GM12878 (cell line): ENCODE results near the gene BPGM. TPM values are rescaled to one million over a fixed set of nuclear protein-coding genes. Genes with fewer than 3 reads are reported as not detected.
"Not testable (repeated sequence)": the region's sequence is repeated elsewhere in the genome, so short reads cannot be mapped to it uniquely, and the experiment has no call there.

Experiments
- ATAC-seq: fragments of 200-7000 bp; cut with Tn5 transposase; 3 replicates; pipeline ENCODE4 v1.9.1; 2020; ENCODE audit warnings: mild to moderate bottlenecking, moderate library complexity
- BruUV-seq: library from RNA; stranded (reverse); fragments of 400-500 nt; replicated peaks from 2 replicates; lab custom pipeline; 2021; lab: Mats Ljungman, UMichigan
- CTCF ChIA-PET: fragments of 300-600 bp; sonication (Branson Sonifier 250); formaldehyde crosslinking; extraction: SDS; loops from one replicate; lab custom pipeline; 2021; ENCODE audit warnings: inconsistent platforms; lab: Yijun Ruan, JAX
- POLR2A ChIA-PET: fragments of 350-600 bp; formaldehyde crosslinking; extraction: SDS; loops from one replicate; lab custom pipeline; 2021; ENCODE audit warnings: inconsistent platforms; lab: Charles Lee
- RAD21 ChIA-PET: fragments of 300-600 bp; sonication (Branson Sonifier 250); formaldehyde crosslinking; loops from one replicate; lab custom pipeline; 2023; ENCODE audit warnings: antibody characterized with exemption; ENCODE audit not compliant: unreplicated experiment; lab: Charles Lee
- SMC1A ChIA-PET: fragments of 300-600 bp; sonication (Branson Sonifier 250); formaldehyde crosslinking; loops from one replicate; lab custom pipeline; 2023; ENCODE audit not compliant: unreplicated experiment, uncharacterized antibody; lab: Charles Lee
- DNase-seq: peaks from one replicate; pipeline ENCODE4 v3.0.0-alpha.2; 2011; ENCODE audit warnings: low read depth, low spot score
- FAIRE-seq: peaks from 3 replicates; lab custom pipeline; 2011; peaks lifted over from hg19 to GRCh38; lab: Jason Lieb, UNC
- H2AFZ ChIP-seq: 2 replicates; pipeline ENCODE4 v1.6.0; 2011; ENCODE audit warnings: low read depth, low read length, control low read depth; ENCODE audit not compliant: control insufficient read depth
- H3K27ac ChIP-seq: 2 replicates; pipeline ENCODE4 v1.5.1; 2011; ENCODE audit warnings: control low read depth; ENCODE audit not compliant: control insufficient read depth, insufficient read depth
- H3K27me3 ChIP-seq, 2 experiments: replicated peaks in 1 of 2; 2 replicates each; pipeline versions ENCODE4 v1.6.0 to v1.6.1; 2011; ENCODE audit warnings: low read length in 1 of 2; ENCODE audit not compliant: control insufficient read depth in 2 of 2, insufficient read depth in 2 of 2
- H3K36me3 ChIP-seq, 2 experiments: 2 replicates each; pipeline ENCODE4 v1.5.1; 2011; ENCODE audit warnings: low read length in 1 of 2; ENCODE audit not compliant: control insufficient read depth in 2 of 2, insufficient read depth in 2 of 2
- H3K4me1 ChIP-seq: 2 replicates; pipeline ENCODE4 v1.6.1; 2011; ENCODE audit warnings: mild to moderate bottlenecking, low read length, moderate library complexity, mixed read lengths; ENCODE audit not compliant: control insufficient read depth, insufficient read depth
- H3K4me2 ChIP-seq: 2 replicates; pipeline ENCODE4 v1.6.0; 2011; ENCODE audit warnings: control low read depth; ENCODE audit not compliant: control insufficient read depth, insufficient read depth
- H3K4me3 ChIP-seq: fragments of 200-600 bp; sonication (generic); 2 replicates; pipeline ENCODE4 v1.5.1; 2016
- H3K79me2 ChIP-seq: 2 replicates; pipeline ENCODE4 v1.6.0; 2011; ENCODE audit warnings: low read length; ENCODE audit not compliant: control insufficient read depth, insufficient read depth
- H3K9ac ChIP-seq: 2 replicates; pipeline ENCODE4 v1.8.0; 2011; ENCODE audit warnings: low read length, control low read depth, mixed read lengths; ENCODE audit not compliant: control insufficient read depth, insufficient read depth
- H3K9me3 ChIP-seq: replicated peaks from 3 replicates; pipeline ENCODE4 v1.5.1; 2011; ENCODE audit warnings: mild to moderate bottlenecking, low read length; ENCODE audit not compliant: control insufficient read depth, insufficient read depth
- H4K20me1 ChIP-seq: 2 replicates; pipeline ENCODE4 v1.6.0; 2011; ENCODE audit not compliant: control insufficient read depth, insufficient read depth
- CBX5 ChIP-seq: sonication (generic); IDR thresholded peaks from 2 replicates; pipeline ENCODE4 v1.6.1; 2016; ENCODE audit warnings: low read depth, moderate library complexity, mild to moderate bottlenecking, inconsistent platforms
- CREM ChIP-seq: IDR thresholded peaks from 2 replicates; pipeline ENCODE4 v1.6.1; 2014; ENCODE audit warnings: antibody characterized with exemption, low read depth
- HCFC1 ChIP-seq: fragments of 150-350 bp; IDR thresholded peaks from 2 replicates; pipeline ENCODE4 v1.6.1; 2014; ENCODE audit warnings: low read length
- LARP7 ChIP-seq: fragments of 450-650 bp; IDR thresholded peaks from 2 replicates; pipeline ENCODE4 v1.6.1; 2017; ENCODE audit warnings: mild to moderate bottlenecking
- PAX8 ChIP-seq: fragments of 450-650 bp; IDR thresholded peaks from 2 replicates; pipeline ENCODE4 v1.6.1; 2017; ENCODE audit warnings: mild to moderate bottlenecking, moderate library complexity
- PML ChIP-seq: IDR thresholded peaks from 2 replicates; pipeline ENCODE4 v1.6.1; 2012; ENCODE audit warnings: low read length, inconsistent platforms
- POLR2AphosphoS2 ChIP-seq: IDR thresholded peaks from 2 replicates; pipeline ENCODE4 v1.6.1; 2011; ENCODE audit warnings: low read depth, mild to moderate bottlenecking, low read length, improper control_type of control experiment, moderate library complexity
- RAD21 ChIP-seq: IDR thresholded peaks from 2 replicates; pipeline ENCODE4 v1.6.1; 2011; ENCODE audit warnings: mild to moderate bottlenecking, low read depth, low read length, moderate library complexity; ENCODE audit not compliant: insufficient read depth
- RUNX3 ChIP-seq: IDR thresholded peaks from 2 replicates; pipeline ENCODE4 v1.6.1; 2012; ENCODE audit warnings: low read length, inconsistent platforms
- WGBS: methylation state at CpG from one replicate; pipeline ENCODE4 v1.1.6; 2016; ENCODE audit warnings: low lambda C conversion rate; ENCODE audit not compliant: insufficient replicate concordance, insufficient coverage; ENCODE audit errors: missing lambda C conversion rate; 5-methylcytosine and 5-hydroxymethylcytosine counted together
- in situ Hi-C: fragments of 300-500 bp; cut with MboI; formaldehyde crosslinking; loops from 9 replicates; pipeline ENCODE4 v1.14.3; 2018; ENCODE audit warnings: mixed read lengths
- intact Hi-C: fragments of 100-400 bp; cut with micrococcal nuclease; formaldehyde crosslinking; loops from one replicate; pipeline ENCODE4 v1.14.2; 2022; ENCODE audit not compliant: unreplicated experiment
- polyA plus RNA-seq, 11 experiments: library from polyadenylated mRNA; depleted of rRNA in 4 of 11; unstranded in 6 of 11; stranded (reverse) in 5 of 11; fragments of >200 nt; fragmentation: Nextera tagmentation in 4 of 11; fragmentation: Illumina TruSeq in 1 of 11; extraction: Ambion mirVana in 4 of 11; extraction: Trizol in 1 of 11; gene quantifications; 1 replicate in 1 of 11; 2 replicates in 10 of 11; pipeline versions ENCODE4 v1.2.1 to v1.2.3, GENCODE V29; 2011 to 2016; ENCODE audit warnings: inconsistent platforms in 2 of 11, missing spikeins in 2 of 11, low read depth in 1 of 11
- total RNA-seq, 4 experiments: library from RNA; depleted of rRNA in 3 of 4; stranded (reverse); fragments of >200 nt in 3 of 4; fragmentation: Illumina TruSeq in 1 of 4; extraction: Trizol in 1 of 4; gene quantifications; 2 replicates each; pipeline versions ENCODE4 v1.2.1 to v1.2.3, GENCODE V29; 2013 to 2021

BPGM gene
- total and polyA plus RNA-seq, 10 of the 15 experiments (the other 5 are each of a cell fraction or from before 2014, with no cell fraction given) = 9.0 to 20.1 (median 15.2) TPM

DNA sequence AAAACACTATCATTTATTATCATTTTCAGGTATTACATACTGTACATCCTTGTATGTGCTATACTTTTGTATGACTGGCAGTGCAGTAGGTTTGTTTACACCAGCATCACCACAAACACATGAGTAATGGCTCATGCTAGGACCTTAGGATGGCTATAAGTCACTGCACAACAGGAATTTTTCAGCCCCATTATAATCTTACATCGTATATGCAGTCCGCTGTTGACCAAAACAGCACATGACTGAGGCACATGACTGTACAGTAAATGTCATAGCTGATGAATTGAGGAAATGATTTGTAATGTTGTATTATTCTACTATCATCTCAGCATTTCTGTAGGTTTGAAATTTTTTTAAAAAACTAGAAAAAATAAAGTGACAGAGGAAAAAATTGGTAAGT, 38.6 kb downstream of the BPGM start:
- no peak overlapping the region for H3K4me3 ChIP-seq
- TF ChIP-seq PAX8 (no peak), HCFC1 (no peak), CREM (no peak), PML (no peak), POLR2AphosphoS2 (no peak), RUNX3 (no peak), CBX5 (no peak)
- TF ChIP-seq, all 136 proteins: peak for 0
- Histone ChIP-seq H3K27ac (no peak overlapping the region), H3K9ac (no peak overlapping the region), H2AFZ (no peak overlapping the region), H3K79me2 (no peaks in the 10 kb centered on the region), H3K36me3 (no peaks in the 10 kb centered on the region), H3K4me2 (no peak overlapping the region), H3K9me3 (no peaks in the 10 kb centered on the region), H4K20me1 (no peaks in the 10 kb centered on the region), H3K27me3 (no peaks in the 10 kb centered on the region; a peak in 1 of 4 replicates), H3K4me1 (no peaks in the 10 kb centered on the region)
- ChIA-PET POLR2A (no interaction called here), CTCF (interaction anchor here (1.0 kb wide), 1 partner anchor 40 kb away, joined by 3 read pairs; no protein-coding TSS in a partner anchor), RAD21 (no interaction called here), SMC1A (interaction anchor here (1.2 to 1.7 kb wide), 3 partner anchors 50 to 484 kb away, joined by 3 to 4 read pairs (median 4); no protein-coding TSS in a partner anchor)
- FAIRE-seq (no peak), ATAC-seq (no peak), DNase-seq (no peak)
- 91% methylated on average over 2 of the region's 2 CpGs for WGBS
- intact Hi-C loops = no loop called here
- no TSS peak for BruUV-seq
- in situ Hi-C loops = no loop called here

DNA sequence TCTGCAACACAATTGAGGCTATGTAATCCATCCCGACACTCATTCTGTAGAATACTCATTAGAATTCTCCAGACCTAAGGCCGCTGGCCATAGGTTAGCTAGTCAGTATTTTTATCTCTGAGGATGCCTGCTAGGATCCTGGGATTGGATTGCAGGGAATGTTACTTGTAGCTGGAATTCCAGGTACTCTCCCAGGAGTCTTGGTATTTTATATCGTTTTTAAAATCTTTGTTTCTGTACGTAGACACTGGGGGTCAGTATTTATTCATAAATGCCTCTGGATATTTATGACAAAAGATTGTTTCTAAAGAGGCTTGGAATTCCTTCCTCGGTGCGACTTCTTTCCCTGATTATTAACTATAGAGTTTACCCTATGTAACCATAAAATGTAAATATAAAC, 40.1 kb downstream of the BPGM start:
- H3K9ac ChIP-seq = no peak overlapping the region
- H4K20me1 ChIP-seq = no peaks in the 10 kb centered on the region
- no peak for FAIRE-seq
- 31% methylated on average over 6 of the region's 6 CpGs for WGBS
- intact Hi-C loops (no loop called here), in situ Hi-C loops (no loop called here)
- DNase-seq = no peak
- peaks cover 0 to 2% of the 10 kb centered on the region in 2 experiments; a peak in 1 of 4 replicates for H3K27me3 ChIP-seq
- no peaks in the 10 kb centered on the region for H3K4me1 ChIP-seq
- H3K79me2 ChIP-seq = no peaks in the 10 kb centered on the region
- H3K36me3 ChIP-seq = no peaks in the 10 kb centered on the region
- CTCF ChIA-PET = interaction anchor here (0.8 to 1.8 kb wide), 8 partner anchors 9 to 300 kb away, joined by 3 to 7 read pairs (median 4); partner anchors contain the start of gene AGBL3
- H3K4me2 ChIP-seq = no peak overlapping the region
- RAD21 ChIA-PET = interaction anchor here (0.9 to 1.6 kb wide), 2 partner anchors 51 to 649 kb away, joined by 3 to 5 read pairs; no protein-coding TSS in a partner anchor
- no peak overlapping the region for H3K27ac ChIP-seq
- SMC1A ChIA-PET = interaction anchor here (1.2 to 1.7 kb wide), 4 partner anchors 9 to 483 kb away, joined by 3 to 5 read pairs (median 4); no protein-coding TSS in a partner anchor
- H2AFZ ChIP-seq = no peak overlapping the region
- no peaks in the 10 kb centered on the region for H3K9me3 ChIP-seq
- no TSS peak for BruUV-seq
- TF ChIP-seq RAD21 (0 out of 2 replicates have a peak, but pooled peaks have one; percentile 18), LARP7 (no peak)
- H3K4me3 ChIP-seq = no peak overlapping the region
- no peak for ATAC-seq
- POLR2A ChIA-PET = no interaction called here

- ATAC-seq, H3K27me3 ChIP-seq, H3K9ac ChIP-seq, H3K9me3 ChIP-seq, H3K4me2 ChIP-seq, intact Hi-C loops, H3K36me3 ChIP-seq, DNase-seq, H2AFZ ChIP-seq, H4K20me1 ChIP-seq, H3K4me3 ChIP-seq, FAIRE-seq, H3K27ac ChIP-seq, in situ Hi-C loops, H3K4me1 ChIP-seq, BruUV-seq, H3K79me2 ChIP-seq: not testable (repeated sequence)
- POLR2A ChIA-PET = interaction anchor here (0.6 to 1.6 kb wide), 2 partner anchors 21 to 42 kb away, joined by 3 to 5 read pairs; no protein-coding TSS in a partner anchor
- CTCF ChIA-PET = interaction anchor here (0.7 to 5.7 kb wide), 30 partner anchors 12 to 646 kb away, joined by 3 to 32 read pairs (median 4); no protein-coding TSS in a partner anchor
- RAD21 ChIA-PET = interaction anchor here (0.8 to 2.3 kb wide), 12 partner anchors 10 to 297 kb away, joined by 3 to 15 read pairs (median 6); partner anchors contain the start of gene AGBL3
- SMC1A ChIA-PET = interaction anchor here (0.6 to 2.9 kb wide), 17 partner anchors 11 to 481 kb away, joined by 3 to 41 read pairs (median 4); partner anchors contain the start of genes BPGM and CYREN
- 51% methylated on average over 4 of the region's 5 CpGs for WGBS
These were observed 42.9 kb downstream of the BPGM start for GRCh38 chr7:134689550-134689949.
